HepG2 (cell line): ENCODE results near the gene TAB2. TPM values are rescaled to one million over a fixed set of nuclear protein-coding genes. Genes with fewer than 3 reads are reported as not detected.

ENCODE experiments used
- ATAC-seq: fragments of 200-7000 bp; cut with Tn5 transposase; 3 replicates; pipeline ENCODE4 v1.9.1; 2020; ENCODE audit warnings: mild to moderate bottlenecking, moderate library complexity
- BruUV-seq: library from RNA; stranded (reverse); fragments of 400-500 nt; replicated peaks from 2 replicates; lab custom pipeline; 2021; lab: Mats Ljungman, UMichigan
- CTCF ChIA-PET: fragments of 300-600 bp; formaldehyde crosslinking; extraction: SDS; loops from one replicate; lab custom pipeline; 2021; ENCODE audit warnings: low total read pairs, inconsistent platforms, low intra/inter-chr PET ratio; lab: Yijun Ruan, JAX
- POLR2A ChIA-PET: fragments of 350-600 bp; sonication (Branson Sonifier 250); formaldehyde crosslinking; loops from one replicate; lab custom pipeline; 2020; ENCODE audit warnings: antibody characterized with exemption, inconsistent platforms; lab: Yijun Ruan, JAX
- DNase-seq: peaks from one replicate; pipeline ENCODE4 v3.0.0-alpha.2; 2015; ENCODE audit warnings: low spot score
- FAIRE-seq: peaks from 3 replicates; lab custom pipeline; 2011; peaks lifted over from hg19 to GRCh38; lab: Jason Lieb, UNC
- H2AFZ ChIP-seq: one replicate; pipeline ENCODE4 v1.6.1; 2011; ENCODE audit warnings: low read length, inconsistent platforms
- H3K27ac ChIP-seq: fragments of 300-600 bp; 3 replicates; pipeline ENCODE4 v1.8.0; 2011; ENCODE audit warnings: mixed run types, mild to moderate bottlenecking, mixed read lengths, low read length, inconsistent platforms; ENCODE audit not compliant: insufficient read depth; ENCODE audit errors: extremely low read length
- H3K27me3 ChIP-seq, 2 experiments: fragments of 200-600 bp in 1 of 2; 2 replicates in 1 of 2; 3 replicates in 1 of 2; pipeline versions ENCODE4 v1.6.0 to v1.8.0; 2011; ENCODE audit warnings: low read length in 2 of 2, mild to moderate bottlenecking in 2 of 2, moderate library complexity in 2 of 2, inconsistent platforms in 1 of 2; ENCODE audit not compliant: insufficient read depth in 2 of 2, control insufficient read depth in 1 of 2
- H3K36me3 ChIP-seq, 2 experiments: fragments of 200-600 bp in 1 of 2; replicated peaks in 1 of 2; 2 replicates in 1 of 2; 3 replicates in 1 of 2; pipeline versions ENCODE4 v1.5.1 to v1.8.0; 2011; ENCODE audit warnings: low read length in 2 of 2, inconsistent platforms in 1 of 2; ENCODE audit not compliant: insufficient read depth in 2 of 2, control insufficient read depth in 1 of 2
- H3K4me1 ChIP-seq: 2 replicates; pipeline ENCODE4 v1.5.1; 2012; ENCODE audit warnings: low read length, inconsistent platforms; ENCODE audit not compliant: insufficient read depth
- H3K4me2 ChIP-seq: 2 replicates; pipeline ENCODE4 v1.6.0; 2011; ENCODE audit warnings: low read depth, low read length, inconsistent platforms
- H3K4me3 ChIP-seq, 3 experiments: fragments of 200-600 bp in 1 of 3; sonication (generic), shearing (Covaris generic) in 1 of 3; replicated peaks in 1 of 3; 2 replicates each; pipeline ENCODE4 v1.5.1; 2011 to 2016; ENCODE audit warnings: low read length in 3 of 3, inconsistent platforms in 2 of 3, low read depth in 2 of 3, mild to moderate bottlenecking in 2 of 3, control low read depth in 1 of 3, mixed read lengths in 1 of 3; ENCODE audit not compliant: insufficient read depth in 1 of 3
- H3K79me2 ChIP-seq: one replicate; pipeline ENCODE4 v1.6.1; 2011; ENCODE audit warnings: low read length, inconsistent platforms; ENCODE audit not compliant: insufficient read depth
- H3K9ac ChIP-seq: 2 replicates; pipeline ENCODE4 v1.6.0; 2011; ENCODE audit warnings: mild to moderate bottlenecking, low read depth, low read length, inconsistent platforms; ENCODE audit not compliant: insufficient read depth
- H3K9me3 ChIP-seq: 2 replicates; pipeline ENCODE4 v1.5.1; 2012; ENCODE audit warnings: mild to moderate bottlenecking, low read length
- H4K20me1 ChIP-seq: 2 replicates; pipeline ENCODE4 v1.6.0; 2011; ENCODE audit warnings: inconsistent platforms, mild to moderate bottlenecking, low read length, moderate library complexity; ENCODE audit not compliant: insufficient read depth
- ATF7 ChIP-seq, 2 experiments: fragments of 450-650 bp in 1 of 2; sonication (generic) in 1 of 2; formaldehyde crosslinking in 1 of 2; IDR thresholded peaks; 2 replicates each; pipeline versions ENCODE4 v1.4.0 to v1.6.1; 2016 to 2020; ENCODE audit warnings: antibody characterized with exemption in 1 of 2, mild to moderate bottlenecking in 1 of 2, missing genetic modification reagents in 1 of 2
- CEBPB ChIP-seq: IDR thresholded peaks from 2 replicates; pipeline ENCODE4 v1.6.1; 2011; ENCODE audit warnings: low read depth, low read length, improper control_type of control experiment, borderline replicate concordance
- PRMT3 ChIP-seq: sonication (generic); formaldehyde crosslinking; IDR thresholded peaks from 2 replicates; pipeline ENCODE4 v1.8.1; 2022; ENCODE audit warnings: low read depth, mild to moderate bottlenecking, moderate library complexity, missing genetic modification reagents, borderline replicate concordance
- ZNF282 ChIP-seq: fragments of 450-650 bp; IDR thresholded peaks from 2 replicates; pipeline ENCODE4 v1.6.1; 2018; ENCODE audit not compliant: partially characterized antibody
- WGBS: methylation state at CpG from one replicate; pipeline ENCODE4 v1.1.6; 2017; ENCODE audit warnings: low lambda C conversion rate; 5-methylcytosine and 5-hydroxymethylcytosine counted together
- in situ Hi-C: cut with HindIII; loops from 2 replicates; pipeline ENCODE4 v1.10.0; 2017; ENCODE audit warnings: low pct_unique_long_range_greater_than_20kb; ENCODE audit not compliant: extremely low pct_ligation_motif_present
- intact Hi-C: fragments of 100-400 bp; cut with micrococcal nuclease; formaldehyde crosslinking; loops from one replicate; pipeline ENCODE4 v1.10.0; 2022; ENCODE audit not compliant: unreplicated experiment
- polyA plus RNA-seq, 8 experiments: library from polyadenylated mRNA; depleted of rRNA in 3 of 8; stranded (reverse) in 7 of 8; unstranded in 1 of 8; fragments of >200 nt; fragmentation: Illumina TruSeq in 4 of 8; extraction: Trizol in 4 of 8; gene quantifications; 2 replicates each; pipeline versions ENCODE4 v1.2.1 to v1.2.3, GENCODE V29; 2011 to 2016; ENCODE audit warnings: low read depth in 4 of 8, missing spikeins in 1 of 8, mixed read lengths in 1 of 8; ENCODE audit not compliant: insufficient read depth in 1 of 8
- total RNA-seq, 5 experiments: library from RNA; depleted of rRNA; stranded (reverse); fragments of >200 nt; fragmentation: Illumina TruSeq; extraction: Trizol; gene quantifications; 2 replicates each; pipeline ENCODE4 v1.2.3, GENCODE V29; 2016; ENCODE audit warnings: low read depth in 1 of 5
- TF ChIP-seq, protein P1 (sequence below), 2 experiments: fragments of 450-650 bp in 1 of 2; sonication (generic) in 1 of 2; formaldehyde crosslinking; IDR thresholded peaks; 2 replicates each; pipeline versions ENCODE4 v1.5.0 to v1.8.0; 2020 to 2022; ENCODE audit warnings: mild to moderate bottlenecking in 1 of 2, missing genetic modification reagents in 1 of 2
- TF ChIP-seq, protein P2 (sequence below), 2 experiments: fragments of 450-650 bp in 1 of 2; sonication (generic) in 1 of 2; formaldehyde crosslinking in 1 of 2; IDR thresholded peaks; 2 replicates each; pipeline versions ENCODE4 v1.6.1 to v1.8.0; 2016 to 2022; ENCODE audit warnings: antibody characterized with exemption in 1 of 2, mild to moderate bottlenecking in 1 of 2, missing genetic modification reagents in 1 of 2
- TF ChIP-seq, protein P3 (sequence below): sonication (generic); formaldehyde crosslinking; IDR thresholded peaks from 2 replicates; pipeline ENCODE4 v1.4.0; 2020; ENCODE audit warnings: missing genetic modification reagents

Gene TAB2
- total and polyA plus RNA-seq, 2 of the 13 experiments (the other 11 are each of a cell fraction or from before 2014, with no cell fraction given): 23.7 to 50.2 TPM

DNA sequence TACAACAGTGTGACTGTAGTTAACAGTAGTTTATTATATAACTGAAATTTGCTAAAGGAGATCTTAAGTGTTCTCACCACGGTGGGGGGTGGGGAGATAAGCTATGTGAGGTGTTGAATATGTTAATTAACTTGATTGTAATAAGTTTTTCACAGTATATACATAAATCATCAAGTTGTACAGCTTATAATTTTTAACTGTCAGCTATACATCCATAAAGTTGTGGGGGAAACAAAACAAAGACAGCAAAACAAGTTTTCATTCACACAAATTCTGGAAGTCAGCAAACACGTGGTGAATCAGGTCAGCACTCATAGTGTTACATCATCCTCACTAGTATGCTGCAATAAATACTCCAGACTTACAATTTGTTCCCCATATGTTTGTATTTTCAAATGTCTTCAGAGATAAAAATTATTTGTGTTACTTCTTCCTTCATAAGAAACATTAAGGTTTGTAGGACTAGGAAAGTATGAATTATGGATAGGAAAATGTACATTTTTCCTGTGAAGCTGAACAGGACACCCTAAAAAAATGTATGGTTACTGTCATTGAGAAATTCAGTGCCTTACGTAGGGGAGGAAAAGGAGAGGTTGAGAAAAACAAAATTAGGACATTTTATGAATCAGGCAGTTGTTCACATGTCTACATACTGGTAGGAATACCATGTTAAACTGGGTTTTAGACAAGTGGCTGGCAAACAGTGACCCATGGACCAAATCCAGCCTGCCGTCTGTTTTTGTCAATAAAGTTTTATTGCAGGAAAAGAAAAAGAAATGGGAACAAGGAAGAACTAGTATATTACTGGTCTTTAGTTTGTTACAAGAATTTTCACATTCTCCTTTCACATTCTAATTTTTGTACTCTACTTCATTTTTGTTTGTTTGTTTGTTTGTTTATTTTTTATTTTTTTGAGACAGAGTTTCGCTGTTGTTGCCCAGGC, 88.6 kb downstream of the TAB2 start:
- no peak for TF ChIP-seq ZNF282
- TF ChIP-seq ATF7 (IDR thresholded peaks at IDR 0.05): 0 out of 2 replicates have a peak, but pooled peaks have one; percentile 21
- no peak for TF ChIP-seq ATF7 (CRISPR knock-in tag; IDR thresholded peaks at IDR 0.05)
- TF ChIP-seq, protein P1, sequence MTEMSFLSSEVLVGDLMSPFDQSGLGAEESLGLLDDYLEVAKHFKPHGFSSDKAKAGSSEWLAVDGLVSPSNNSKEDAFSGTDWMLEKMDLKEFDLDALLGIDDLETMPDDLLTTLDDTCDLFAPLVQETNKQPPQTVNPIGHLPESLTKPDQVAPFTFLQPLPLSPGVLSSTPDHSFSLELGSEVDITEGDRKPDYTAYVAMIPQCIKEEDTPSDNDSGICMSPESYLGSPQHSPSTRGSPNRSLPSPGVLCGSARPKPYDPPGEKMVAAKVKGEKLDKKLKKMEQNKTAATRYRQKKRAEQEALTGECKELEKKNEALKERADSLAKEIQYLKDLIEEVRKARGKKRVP (CRISPR knock-in tag; IDR thresholded peaks at IDR 0.05): 0 out of 4 replicates have a peak, but pooled peaks of 1 of the 2 experiments have one; percentile 33
- no peak for TF ChIP-seq PRMT3
- TF ChIP-seq, protein P2, sequence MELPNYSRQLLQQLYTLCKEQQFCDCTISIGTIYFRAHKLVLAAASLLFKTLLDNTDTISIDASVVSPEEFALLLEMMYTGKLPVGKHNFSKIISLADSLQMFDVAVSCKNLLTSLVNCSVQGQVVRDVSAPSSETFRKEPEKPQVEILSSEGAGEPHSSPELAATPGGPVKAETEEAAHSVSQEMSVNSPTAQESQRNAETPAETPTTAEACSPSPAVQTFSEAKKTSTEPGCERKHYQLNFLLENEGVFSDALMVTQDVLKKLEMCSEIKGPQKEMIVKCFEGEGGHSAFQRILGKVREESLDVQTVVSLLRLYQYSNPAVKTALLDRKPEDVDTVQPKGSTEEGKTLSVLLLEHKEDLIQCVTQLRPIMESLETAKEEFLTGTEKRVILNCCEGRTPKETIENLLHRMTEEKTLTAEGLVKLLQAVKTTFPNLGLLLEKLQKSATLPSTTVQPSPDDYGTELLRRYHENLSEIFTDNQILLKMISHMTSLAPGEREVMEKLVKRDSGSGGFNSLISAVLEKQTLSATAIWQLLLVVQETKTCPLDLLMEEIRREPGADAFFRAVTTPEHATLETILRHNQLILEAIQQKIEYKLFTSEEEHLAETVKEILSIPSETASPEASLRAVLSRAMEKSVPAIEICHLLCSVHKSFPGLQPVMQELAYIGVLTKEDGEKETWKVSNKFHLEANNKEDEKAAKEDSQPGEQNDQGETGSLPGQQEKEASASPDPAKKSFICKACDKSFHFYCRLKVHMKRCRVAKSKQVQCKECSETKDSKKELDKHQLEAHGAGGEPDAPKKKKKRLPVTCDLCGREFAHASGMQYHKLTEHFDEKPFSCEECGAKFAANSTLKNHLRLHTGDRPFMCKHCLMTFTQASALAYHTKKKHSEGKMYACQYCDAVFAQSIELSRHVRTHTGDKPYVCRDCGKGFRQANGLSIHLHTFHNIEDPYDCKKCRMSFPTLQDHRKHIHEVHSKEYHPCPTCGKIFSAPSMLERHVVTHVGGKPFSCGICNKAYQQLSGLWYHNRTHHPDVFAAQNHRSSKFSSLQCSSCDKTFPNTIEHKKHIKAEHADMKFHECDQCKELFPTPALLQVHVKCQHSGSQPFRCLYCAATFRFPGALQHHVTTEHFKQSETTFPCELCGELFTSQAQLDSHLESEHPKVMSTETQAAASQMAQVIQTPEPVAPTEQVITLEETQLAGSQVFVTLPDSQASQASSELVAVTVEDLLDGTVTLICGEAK (IDR thresholded peaks at IDR 0.05): peak; percentile 42; the same call in 1 of the 2 replicates
- TF ChIP-seq, protein P2 (CRISPR knock-in tag; IDR thresholded peaks at IDR 0.05): peak; percentile 83; the same call in 1 of the 2 replicates
- TF ChIP-seq CEBPB: peak; percentile 78
- TF ChIP-seq, protein P3, sequence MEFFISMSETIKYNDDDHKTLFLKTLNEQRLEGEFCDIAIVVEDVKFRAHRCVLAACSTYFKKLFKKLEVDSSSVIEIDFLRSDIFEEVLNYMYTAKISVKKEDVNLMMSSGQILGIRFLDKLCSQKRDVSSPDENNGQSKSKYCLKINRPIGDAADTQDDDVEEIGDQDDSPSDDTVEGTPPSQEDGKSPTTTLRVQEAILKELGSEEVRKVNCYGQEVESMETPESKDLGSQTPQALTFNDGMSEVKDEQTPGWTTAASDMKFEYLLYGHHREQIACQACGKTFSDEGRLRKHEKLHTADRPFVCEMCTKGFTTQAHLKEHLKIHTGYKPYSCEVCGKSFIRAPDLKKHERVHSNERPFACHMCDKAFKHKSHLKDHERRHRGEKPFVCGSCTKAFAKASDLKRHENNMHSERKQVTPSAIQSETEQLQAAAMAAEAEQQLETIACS (CRISPR knock-in tag): no peak
- Histone ChIP-seq H3K4me1 (no peaks in the 10 kb centered on the region), H3K27me3 (no peaks in the 10 kb centered on the region; a peak in 1 of 5 replicates), H2AFZ (no peak overlapping the region), H3K79me2 (no peaks in the 10 kb centered on the region), H3K27ac (no peak overlapping the region), H3K36me3 (peaks cover 7 to 40% of the 10 kb centered on the region in 2 experiments), H4K20me1 (no peaks in the 10 kb centered on the region), H3K9me3 (no peaks in the 10 kb centered on the region), H3K4me3 (no peak overlapping the region), H3K9ac (no peak overlapping the region), H3K4me2 (no peak overlapping the region)
- DNase-seq: no peak
- no peak for ATAC-seq
- WGBS: 96% methylated on average over 5 of the region's 5 CpGs
- BruUV-seq: no TSS peak
- ChIA-PET POLR2A (no interaction called here), CTCF (no interaction called here)
- intact Hi-C loops: no loop called here
- no peak for FAIRE-seq
- in situ Hi-C loops: no loop called here
